ENCODE results near the gene SPN.

DNA sequence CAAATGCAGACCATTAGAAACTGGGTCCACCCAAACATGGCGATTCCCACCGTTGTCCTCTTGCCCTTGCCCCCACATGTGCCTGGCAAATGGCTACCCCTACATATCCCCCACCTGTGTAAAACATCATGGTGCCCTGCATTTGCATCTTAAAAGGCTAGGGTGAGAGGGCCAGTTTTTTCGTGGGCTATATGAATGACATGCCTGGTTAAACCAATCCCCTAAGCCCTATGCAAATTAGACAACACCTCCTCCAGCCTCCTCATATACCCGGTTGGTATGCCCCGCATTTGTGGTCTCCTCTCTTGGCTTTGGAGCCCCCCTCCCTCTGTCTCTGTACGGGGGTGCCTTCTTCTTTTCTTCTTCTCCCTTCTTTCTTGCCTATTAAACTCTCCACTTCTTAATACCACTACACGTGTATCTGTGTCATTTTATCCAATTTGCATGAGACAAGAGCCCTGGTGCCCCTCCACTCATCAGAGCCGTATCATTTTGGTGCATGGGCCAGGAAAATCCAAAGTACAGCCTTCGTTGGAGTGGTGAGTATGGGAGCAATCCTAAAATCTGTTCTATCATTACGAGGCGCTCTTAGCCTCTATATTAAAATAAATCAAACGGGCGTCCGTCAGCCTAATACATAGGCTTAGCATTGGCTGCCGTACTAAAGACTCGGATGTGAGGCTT, 46.0 kb downstream of the SPN start:
- no peak for TF ChIP-seq BHLHE40 (IDR thresholded peaks at IDR 0.05; ENCODE audit: borderline replicate concordance)
- TF ChIP-seq FOXA1 (IDR thresholded peaks at IDR 0.05): no peak
- TF ChIP-seq NFRKB (IDR thresholded peaks at IDR 0.05): no peak
- TF ChIP-seq CTBP1 (IDR thresholded peaks at IDR 0.05; ENCODE audit: borderline replicate concordance): no peak
- TF ChIP-seq, protein P1, sequence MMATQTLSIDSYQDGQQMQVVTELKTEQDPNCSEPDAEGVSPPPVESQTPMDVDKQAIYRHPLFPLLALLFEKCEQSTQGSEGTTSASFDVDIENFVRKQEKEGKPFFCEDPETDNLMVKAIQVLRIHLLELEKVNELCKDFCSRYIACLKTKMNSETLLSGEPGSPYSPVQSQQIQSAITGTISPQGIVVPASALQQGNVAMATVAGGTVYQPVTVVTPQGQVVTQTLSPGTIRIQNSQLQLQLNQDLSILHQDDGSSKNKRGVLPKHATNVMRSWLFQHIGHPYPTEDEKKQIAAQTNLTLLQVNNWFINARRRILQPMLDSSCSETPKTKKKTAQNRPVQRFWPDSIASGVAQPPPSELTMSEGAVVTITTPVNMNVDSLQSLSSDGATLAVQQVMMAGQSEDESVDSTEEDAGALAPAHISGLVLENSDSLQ (IDR thresholded peaks at IDR 0.05): no peak
- TF ChIP-seq SUZ12 (IDR thresholded peaks at IDR 0.05): no peak
- no peak for TF ChIP-seq ZNF384 (IDR thresholded peaks at IDR 0.05)
- no peak for TF ChIP-seq FOXK2 (IDR thresholded peaks at IDR 0.05)

Data from HEK293T (cell line).